ENCODE data around the gene IFT88. TPM values are rescaled to one million over a fixed set of nuclear protein-coding genes. Genes with fewer than 3 reads are reported as not detected.

Gene IFT88
- total and polyA plus RNA-seq, 9 of the 15 experiments (the other 6 are each of a cell fraction or from before 2014, with no cell fraction given), result 8.3 to 13.5 (median 10.0) TPM

GRCh38 chr13:20652946-20653345 is 86.0 kb downstream of the IFT88 start (continued):
- TF ChIP-seq ZNF77 (CRISPR knock-in tag; IDR thresholded peaks at IDR 0.05) (no peak), MTF1 (CRISPR knock-in tag; IDR thresholded peaks at IDR 0.05; ENCODE audit: borderline replicate concordance) (no peak)

GRCh38 chr13:20654156-20654555 is 87.2 kb downstream of the IFT88 start:
- 42% methylated on average over 1 of the region's 1 CpG for WGBS (ENCODE audit: insufficient coverage, low coverage, missing lambda C conversion rate)
- intact Hi-C loops (cut with micrococcal nuclease) (no loop called here), in situ Hi-C loops (cut with MboI) (no loop called here)
- no peaks in the 10 kb centered on the region for H3K9me1 ChIP-seq (ENCODE audit: control insufficient read depth, insufficient read depth, low read length)
- H2AFZ ChIP-seq (ENCODE audit: low read depth, low read length), result no peak overlapping the region
- H3K4me3 ChIP-seq, result no peak overlapping the region
- TF ChIP-seq HCFC1 (IDR thresholded peaks at IDR 0.05; ENCODE audit: low read depth, low read length) (no peak), KHSRP (IDR thresholded peaks at IDR 0.05) (no peak), CREB3 (tag; conservative IDR thresholded peaks at IDR 0.05; ENCODE audit: low read depth) (no peak), TSHZ1 (CRISPR knock-in tag; IDR thresholded peaks at IDR 0.05) (no peak), ZNF707 (CRISPR knock-in tag; conservative IDR thresholded peaks at IDR 0.05) (no peak), ZKSCAN8 (CRISPR knock-in tag; IDR thresholded peaks at IDR 0.05) (no peak), CHCHD3 (CRISPR knock-in tag; IDR thresholded peaks at IDR 0.05) (no peak), ILK (tag; IDR thresholded peaks at IDR 0.05; ENCODE audit: borderline replicate concordance, low read depth) (no peak)
- ATAC-seq (no peak), FAIRE-seq (no peak), DNase-seq (ENCODE audit: extremely low read depth in 1 of 4, low spot score in 3 of 4) (no peak)
- H3K4me2 ChIP-seq (ENCODE audit: insufficient read depth, low read length), result no peak overlapping the region
- H4K20me1 ChIP-seq (replicated peaks; ENCODE audit: control insufficient read depth, insufficient read depth, low read length), result no peaks in the 10 kb centered on the region
- no peaks in the 10 kb centered on the region for H3K4me1 ChIP-seq (replicated peaks in 1 of 2; ENCODE audit: control insufficient read depth in 2 of 2, insufficient read depth in 2 of 2, low read length in 2 of 2)
- no TSS peak for BruUV-seq (replicated peaks)
- H3K36me3 ChIP-seq (ENCODE audit: control insufficient read depth, insufficient read depth, low read length), result no peaks in the 10 kb centered on the region
- H3K9ac ChIP-seq (ENCODE audit: insufficient read depth in 1 of 2, low read depth in 2 of 2, low read length in 2 of 2), result no peak overlapping the region
- H3K27me3 ChIP-seq (ENCODE audit: control insufficient read depth in 2 of 2, insufficient read depth in 2 of 2, low read length in 2 of 2), result no peaks in the 10 kb centered on the region
- H3K79me2 ChIP-seq (ENCODE audit: control insufficient read depth, insufficient read depth, low read length), result no peaks in the 10 kb centered on the region
- ChIA-PET CTCF (ENCODE audit: low intra/inter-chr PET ratio) (no interaction called here), POLR2A (no interaction called here)
- H3K9me3 ChIP-seq (replicated peaks; ENCODE audit: control insufficient read depth, insufficient read depth, low read depth, low read length), result no peaks in the 10 kb centered on the region
- H3K27ac ChIP-seq (ENCODE audit: extremely low read depth, low read depth, low read length), result no peak overlapping the region

Data from K562 (cell line).